HepG2 (cell line): ENCODE results near the gene FABP1. TPM values are rescaled to one million over a fixed set of nuclear protein-coding genes. Genes with fewer than 3 reads are reported as not detected.

Experiments
- AHR ChIP-seq: IDR thresholded peaks from 2 replicates; pipeline ENCODE4 v1.6.1; 2018; ENCODE audit warnings: missing genetic modification reagents, missing compliant biosample characterization
- HHEX ChIP-seq: IDR thresholded peaks from 2 replicates; pipeline ENCODE4 v1.6.1; 2016; ENCODE audit warnings: control low read depth
- KDM2A ChIP-seq: sonication (generic); formaldehyde crosslinking; IDR thresholded peaks from 2 replicates; pipeline ENCODE4 v1.4.0; 2020; ENCODE audit warnings: low read depth, missing genetic modification reagents, borderline replicate concordance
- KDM5B ChIP-seq: sonication (generic); formaldehyde crosslinking; IDR thresholded peaks from 2 replicates; pipeline ENCODE4 v1.4.0; 2020; ENCODE audit warnings: missing genetic modification reagents, mild to moderate bottlenecking, borderline replicate concordance
- NFE2L2 ChIP-seq: fragments of 150-350 bp; IDR thresholded peaks from 2 replicates; pipeline ENCODE4 v1.6.1; 2014; ENCODE audit warnings: low read length
- POLR2AphosphoS5 ChIP-seq: IDR thresholded peaks from 2 replicates; pipeline ENCODE4 v1.6.1; 2012; ENCODE audit warnings: low read depth, low read length
- REL ChIP-seq: sonication (generic); formaldehyde crosslinking; conservative IDR thresholded peaks from 2 replicates; pipeline ENCODE4 v1.8.0; 2022; ENCODE audit warnings: mild to moderate bottlenecking, missing genetic modification reagents, moderate library complexity
- SP5 ChIP-seq: IDR thresholded peaks from 2 replicates; pipeline ENCODE4 v1.6.1; 2016; ENCODE audit warnings: low read depth, borderline replicate concordance
- ZNF207 ChIP-seq: fragments of 450-650 bp; IDR thresholded peaks from 2 replicates; pipeline ENCODE4 v1.6.1; 2016; ENCODE audit warnings: antibody characterized with exemption, borderline replicate concordance
- ZNF253 ChIP-seq: sonication (generic); formaldehyde crosslinking; IDR thresholded peaks from 2 replicates; pipeline ENCODE4 v1.8.0; 2022; ENCODE audit warnings: mild to moderate bottlenecking, missing genetic modification reagents, borderline replicate concordance
- ZNF263 ChIP-seq: sonication (generic); formaldehyde crosslinking; IDR thresholded peaks from 2 replicates; pipeline ENCODE4 v1.4.0; 2020; ENCODE audit warnings: missing genetic modification reagents
- ZNF276 ChIP-seq: sonication (generic); formaldehyde crosslinking; IDR thresholded peaks from 2 replicates; pipeline ENCODE4 v1.4.0; 2020; ENCODE audit warnings: mild to moderate bottlenecking, low read depth, missing genetic modification reagents
- ZNF564 ChIP-seq: sonication (generic); formaldehyde crosslinking; IDR thresholded peaks from 2 replicates; pipeline ENCODE4 v1.8.1; 2023; ENCODE audit warnings: mild to moderate bottlenecking, missing genetic modification reagents
- polyA plus RNA-seq, 8 experiments: library from polyadenylated mRNA; depleted of rRNA in 3 of 8; stranded (reverse) in 7 of 8; unstranded in 1 of 8; fragments of >200 nt; fragmentation: Illumina TruSeq in 4 of 8; extraction: Trizol in 4 of 8; gene quantifications; 2 replicates each; pipeline versions ENCODE4 v1.2.1 to v1.2.3, GENCODE V29; 2011 to 2016; ENCODE audit warnings: low read depth in 4 of 8, missing spikeins in 1 of 8, mixed read lengths in 1 of 8; ENCODE audit not compliant: insufficient read depth in 1 of 8
- total RNA-seq, 5 experiments: library from RNA; depleted of rRNA; stranded (reverse); fragments of >200 nt; fragmentation: Illumina TruSeq; extraction: Trizol; gene quantifications; 2 replicates each; pipeline ENCODE4 v1.2.3, GENCODE V29; 2016; ENCODE audit warnings: low read depth in 1 of 5
- TF ChIP-seq, protein P1 (sequence below): sonication (generic); formaldehyde crosslinking; IDR thresholded peaks from 2 replicates; pipeline ENCODE4 v1.4.0; 2020; ENCODE audit warnings: missing genetic modification reagents, borderline replicate concordance
- TF ChIP-seq, protein P2 (sequence below): sonication (generic); formaldehyde crosslinking; IDR thresholded peaks from 2 replicates; pipeline ENCODE4 v1.4.0; 2020; ENCODE audit warnings: missing genetic modification reagents
- TF ChIP-seq, protein P3 (sequence below): sonication (generic); formaldehyde crosslinking; IDR thresholded peaks from 2 replicates; pipeline ENCODE4 v1.4.0; 2020; ENCODE audit warnings: missing genetic modification reagents
- TF ChIP-seq, protein P4 (sequence below): IDR thresholded peaks from 2 replicates; pipeline ENCODE4 v1.6.1; 2016; ENCODE audit warnings: missing compliant biosample characterization, missing genetic modification reagents, borderline replicate concordance
- TF ChIP-seq, protein P5 (sequence below): sonication (generic); formaldehyde crosslinking; IDR thresholded peaks from 2 replicates; pipeline ENCODE4 v1.9.0; 2021; ENCODE audit warnings: missing genetic modification reagents, borderline replicate concordance

FABP1 gene
- total and polyA plus RNA-seq, 2 of the 13 experiments (the other 11 are each of a cell fraction or from before 2014, with no cell fraction given) = 644 to 1,608 TPM

GRCh38 chr2:88122141-88122884 lies 5.5 kb downstream of the FABP1 start (continued):
- TF ChIP-seq POLR2AphosphoS5 (peak; percentile 34), REL (CRISPR knock-in tag) (no peak), HHEX (CRISPR knock-in tag) (no peak), ZNF263 (peak; percentile 78), NFE2L2 (no peak), SP5 (CRISPR knock-in tag) (0 out of 2 replicates have a peak, but pooled peaks have one; percentile 41), KDM2A (CRISPR knock-in tag) (peak; percentile 34; the same call in 1 of the 2 replicates), ZNF564 (CRISPR knock-in tag) (peak; percentile 24; the same call in 1 of the 2 replicates), AHR (CRISPR knock-in tag) (no peak), ZNF276 (no peak), ZNF253 (no peak), ZNF207 (no peak), KDM5B (CRISPR knock-in tag) (peak; percentile 41; the same call in 1 of the 2 replicates)
- TF ChIP-seq, protein P1, sequence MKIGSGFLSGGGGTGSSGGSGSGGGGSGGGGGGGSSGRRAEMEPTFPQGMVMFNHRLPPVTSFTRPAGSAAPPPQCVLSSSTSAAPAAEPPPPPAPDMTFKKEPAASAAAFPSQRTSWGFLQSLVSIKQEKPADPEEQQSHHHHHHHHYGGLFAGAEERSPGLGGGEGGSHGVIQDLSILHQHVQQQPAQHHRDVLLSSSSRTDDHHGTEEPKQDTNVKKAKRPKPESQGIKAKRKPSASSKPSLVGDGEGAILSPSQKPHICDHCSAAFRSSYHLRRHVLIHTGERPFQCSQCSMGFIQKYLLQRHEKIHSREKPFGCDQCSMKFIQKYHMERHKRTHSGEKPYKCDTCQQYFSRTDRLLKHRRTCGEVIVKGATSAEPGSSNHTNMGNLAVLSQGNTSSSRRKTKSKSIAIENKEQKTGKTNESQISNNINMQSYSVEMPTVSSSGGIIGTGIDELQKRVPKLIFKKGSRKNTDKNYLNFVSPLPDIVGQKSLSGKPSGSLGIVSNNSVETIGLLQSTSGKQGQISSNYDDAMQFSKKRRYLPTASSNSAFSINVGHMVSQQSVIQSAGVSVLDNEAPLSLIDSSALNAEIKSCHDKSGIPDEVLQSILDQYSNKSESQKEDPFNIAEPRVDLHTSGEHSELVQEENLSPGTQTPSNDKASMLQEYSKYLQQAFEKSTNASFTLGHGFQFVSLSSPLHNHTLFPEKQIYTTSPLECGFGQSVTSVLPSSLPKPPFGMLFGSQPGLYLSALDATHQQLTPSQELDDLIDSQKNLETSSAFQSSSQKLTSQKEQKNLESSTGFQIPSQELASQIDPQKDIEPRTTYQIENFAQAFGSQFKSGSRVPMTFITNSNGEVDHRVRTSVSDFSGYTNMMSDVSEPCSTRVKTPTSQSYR (CRISPR knock-in tag) = no peak
- TF ChIP-seq, protein P2, sequence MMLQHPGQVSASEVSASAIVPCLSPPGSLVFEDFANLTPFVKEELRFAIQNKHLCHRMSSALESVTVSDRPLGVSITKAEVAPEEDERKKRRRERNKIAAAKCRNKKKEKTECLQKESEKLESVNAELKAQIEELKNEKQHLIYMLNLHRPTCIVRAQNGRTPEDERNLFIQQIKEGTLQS (CRISPR knock-in tag) = no peak
- TF ChIP-seq, protein P3, sequence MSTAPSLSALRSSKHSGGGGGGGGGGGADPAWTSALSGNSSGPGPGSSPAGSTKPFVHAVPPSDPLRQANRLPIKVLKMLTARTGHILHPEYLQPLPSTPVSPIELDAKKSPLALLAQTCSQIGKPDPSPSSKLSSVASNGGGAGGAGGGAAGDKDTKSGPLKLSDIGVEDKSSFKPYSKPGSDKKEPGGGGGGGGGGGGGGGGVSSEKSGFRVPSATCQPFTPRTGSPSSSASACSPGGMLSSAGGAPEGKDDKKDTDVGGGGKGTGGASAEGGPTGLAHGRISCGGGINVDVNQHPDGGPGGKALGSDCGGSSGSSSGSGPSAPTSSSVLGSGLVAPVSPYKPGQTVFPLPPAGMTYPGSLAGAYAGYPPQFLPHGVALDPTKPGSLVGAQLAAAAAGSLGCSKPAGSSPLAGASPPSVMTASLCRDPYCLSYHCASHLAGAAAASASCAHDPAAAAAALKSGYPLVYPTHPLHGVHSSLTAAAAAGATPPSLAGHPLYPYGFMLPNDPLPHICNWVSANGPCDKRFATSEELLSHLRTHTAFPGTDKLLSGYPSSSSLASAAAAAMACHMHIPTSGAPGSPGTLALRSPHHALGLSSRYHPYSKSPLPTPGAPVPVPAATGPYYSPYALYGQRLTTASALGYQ (CRISPR knock-in tag) = peak; percentile 75; the same call in 1 of the 2 replicates
- TF ChIP-seq, protein P4, sequence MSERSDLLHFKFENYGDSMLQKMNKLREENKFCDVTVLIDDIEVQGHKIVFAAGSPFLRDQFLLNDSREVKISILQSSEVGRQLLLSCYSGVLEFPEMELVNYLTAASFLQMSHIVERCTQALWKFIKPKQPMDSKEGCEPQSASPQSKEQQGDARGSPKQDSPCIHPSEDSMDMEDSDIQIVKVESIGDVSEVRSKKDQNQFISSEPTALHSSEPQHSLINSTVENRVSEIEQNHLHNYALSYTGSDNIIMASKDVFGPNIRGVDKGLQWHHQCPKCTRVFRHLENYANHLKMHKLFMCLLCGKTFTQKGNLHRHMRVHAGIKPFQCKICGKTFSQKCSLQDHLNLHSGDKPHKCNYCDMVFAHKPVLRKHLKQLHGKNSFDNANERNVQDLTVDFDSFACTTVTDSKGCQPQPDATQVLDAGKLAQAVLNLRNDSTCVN (CRISPR knock-in tag) = peak; percentile 32; the same call in 1 of the 2 replicates
- TF ChIP-seq, protein P5, sequence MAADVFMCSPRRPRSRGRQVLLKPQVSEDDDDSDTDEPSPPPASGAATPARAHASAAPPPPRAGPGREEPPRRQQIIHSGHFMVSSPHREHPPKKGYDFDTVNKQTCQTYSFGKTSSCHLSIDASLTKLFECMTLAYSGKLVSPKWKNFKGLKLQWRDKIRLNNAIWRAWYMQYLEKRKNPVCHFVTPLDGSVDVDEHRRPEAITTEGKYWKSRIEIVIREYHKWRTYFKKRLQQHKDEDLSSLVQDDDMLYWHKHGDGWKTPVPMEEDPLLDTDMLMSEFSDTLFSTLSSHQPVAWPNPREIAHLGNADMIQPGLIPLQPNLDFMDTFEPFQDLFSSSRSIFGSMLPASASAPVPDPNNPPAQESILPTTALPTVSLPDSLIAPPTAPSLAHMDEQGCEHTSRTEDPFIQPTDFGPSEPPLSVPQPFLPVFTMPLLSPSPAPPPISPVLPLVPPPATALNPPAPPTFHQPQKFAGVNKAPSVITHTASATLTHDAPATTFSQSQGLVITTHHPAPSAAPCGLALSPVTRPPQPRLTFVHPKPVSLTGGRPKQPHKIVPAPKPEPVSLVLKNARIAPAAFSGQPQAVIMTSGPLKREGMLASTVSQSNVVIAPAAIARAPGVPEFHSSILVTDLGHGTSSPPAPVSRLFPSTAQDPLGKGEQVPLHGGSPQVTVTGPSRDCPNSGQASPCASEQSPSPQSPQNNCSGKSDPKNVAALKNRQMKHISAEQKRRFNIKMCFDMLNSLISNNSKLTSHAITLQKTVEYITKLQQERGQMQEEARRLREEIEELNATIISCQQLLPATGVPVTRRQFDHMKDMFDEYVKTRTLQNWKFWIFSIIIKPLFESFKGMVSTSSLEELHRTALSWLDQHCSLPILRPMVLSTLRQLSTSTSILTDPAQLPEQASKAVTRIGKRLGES (CRISPR knock-in tag) = no peak
